Stomach smooth muscle (tissue), 2 donors: ENCODE results near the gene ITSN2.

Experiments
- H3K27ac ChIP-seq: one replicate; pipeline ENCODE4 v1.7.0; 2013; ENCODE audit warnings: mild to moderate bottlenecking, low read length, inconsistent platforms
- H3K27me3 ChIP-seq, 2 donors: one replicate each; pipeline ENCODE4 v1.7.0; 2013; ENCODE audit warnings: low read length in 2 of 2; ENCODE audit not compliant: insufficient read depth in 2 of 2, control insufficient read depth in 1 of 2
- H3K36me3 ChIP-seq, 2 donors: one replicate each; pipeline ENCODE4 v1.7.0; 2013; ENCODE audit warnings: low read length in 2 of 2; ENCODE audit not compliant: control insufficient read depth in 2 of 2, insufficient read depth in 2 of 2
- H3K4me1 ChIP-seq: one replicate; pipeline ENCODE4 v1.7.0; 2013; ENCODE audit warnings: low read length; ENCODE audit not compliant: control insufficient read depth, insufficient read depth
- H3K4me3 ChIP-seq, 2 donors: one replicate each; pipeline ENCODE4 v1.7.0; 2013; ENCODE audit warnings: low read length in 2 of 2
- H3K9ac ChIP-seq, 2 donors: one replicate each; pipeline ENCODE4 v1.7.0; 2013; ENCODE audit warnings: low read length in 2 of 2, mild to moderate bottlenecking in 1 of 2
- H3K9me3 ChIP-seq, 2 donors: one replicate each; pipeline ENCODE4 v1.7.0; 2013; ENCODE audit warnings: low read length in 2 of 2; ENCODE audit not compliant: control insufficient read depth in 2 of 2
- donor health status: healthy.
- donor health status: Pancreatic carcinoma.

The ITSN2 gene

DNA sequence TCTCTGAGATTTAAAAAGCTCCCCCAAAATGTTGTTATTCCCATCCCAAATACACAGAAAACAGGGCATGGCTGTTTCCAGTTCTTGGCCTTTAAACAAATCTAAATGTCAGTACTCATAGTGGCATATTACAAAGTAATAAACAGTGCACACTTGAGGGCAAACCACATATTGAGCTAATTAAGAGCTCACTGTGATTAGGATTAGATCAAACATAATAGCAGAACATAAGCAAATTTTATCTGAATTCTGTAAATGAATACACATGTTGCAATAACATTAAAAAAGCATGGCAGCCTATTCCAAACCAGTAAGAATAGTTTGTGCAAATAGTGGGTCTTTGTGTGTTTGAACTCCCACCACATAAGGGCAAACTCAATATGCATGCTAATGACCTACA, 118.8 kb downstream of the ITSN2 start:
- H3K9ac ChIP-seq: no peak overlapping the region
- no peaks in the 10 kb centered on the region for H3K27me3 ChIP-seq
- no peaks in the 10 kb centered on the region for H3K9me3 ChIP-seq
- no peaks in the 10 kb centered on the region for H3K4me1 ChIP-seq
- peaks cover 8 to 12% of the 10 kb centered on the region in 2 donors for H3K36me3 ChIP-seq
- no peak overlapping the region for H3K4me3 ChIP-seq
- H3K27ac ChIP-seq: no peak overlapping the region

DNA sequence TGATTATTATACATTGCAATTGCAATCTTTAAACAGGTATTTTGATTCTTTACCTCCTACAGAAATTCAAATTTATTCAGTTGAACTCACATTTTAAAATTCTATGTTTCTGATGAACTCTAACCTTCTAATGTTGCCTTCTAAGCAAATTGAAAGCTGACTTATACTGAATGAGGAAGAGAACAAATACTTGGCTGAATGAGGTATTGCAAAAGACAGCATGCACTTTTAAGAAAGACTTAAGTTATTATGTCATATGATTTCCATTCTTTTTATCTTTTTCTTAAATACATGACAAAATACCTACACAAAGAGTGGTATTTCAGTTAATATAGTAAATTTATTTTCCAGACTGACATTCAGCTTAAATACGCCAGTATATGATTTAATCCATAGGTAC, 120.8 kb downstream of the ITSN2 start:
- Histone ChIP-seq H3K36me3 (peaks cover 2 to 3% of the 10 kb centered on the region in 2 donors), H3K4me3 (no peak overlapping the region), H3K4me1 (no peaks in the 10 kb centered on the region), H3K27me3 (no peaks in the 10 kb centered on the region), H3K9ac (no peak overlapping the region), H3K9me3 (no peaks in the 10 kb centered on the region), H3K27ac (no peak overlapping the region)

DNA sequence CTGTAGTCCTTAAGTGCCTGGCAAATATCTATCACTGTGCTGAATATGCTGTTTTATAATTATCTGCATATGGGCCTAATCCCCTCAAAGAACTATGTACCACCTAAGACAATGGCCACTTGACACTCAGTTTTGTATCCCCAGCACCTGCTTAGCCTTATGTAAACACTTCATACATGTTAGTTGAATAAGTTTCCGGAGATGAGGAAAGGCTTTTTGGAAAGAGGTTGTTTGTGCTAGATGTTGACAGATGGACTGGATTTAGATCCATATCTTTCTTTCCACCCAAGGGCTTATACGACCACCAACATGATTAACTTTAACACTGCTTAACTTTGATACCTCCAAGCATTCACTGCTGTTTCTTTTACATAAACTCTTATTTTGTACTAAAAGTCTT, 122.2 kb downstream of the ITSN2 start:
- peaks cover 0 to 3% of the 10 kb centered on the region in 2 donors for H3K36me3 ChIP-seq
- H3K4me1 ChIP-seq: no peaks in the 10 kb centered on the region
- no peak overlapping the region for H3K27ac ChIP-seq
- no peak overlapping the region for H3K4me3 ChIP-seq
- H3K9ac ChIP-seq: no peak overlapping the region
- H3K27me3 ChIP-seq: no peaks in the 10 kb centered on the region
- H3K9me3 ChIP-seq: no peaks in the 10 kb centered on the region

DNA sequence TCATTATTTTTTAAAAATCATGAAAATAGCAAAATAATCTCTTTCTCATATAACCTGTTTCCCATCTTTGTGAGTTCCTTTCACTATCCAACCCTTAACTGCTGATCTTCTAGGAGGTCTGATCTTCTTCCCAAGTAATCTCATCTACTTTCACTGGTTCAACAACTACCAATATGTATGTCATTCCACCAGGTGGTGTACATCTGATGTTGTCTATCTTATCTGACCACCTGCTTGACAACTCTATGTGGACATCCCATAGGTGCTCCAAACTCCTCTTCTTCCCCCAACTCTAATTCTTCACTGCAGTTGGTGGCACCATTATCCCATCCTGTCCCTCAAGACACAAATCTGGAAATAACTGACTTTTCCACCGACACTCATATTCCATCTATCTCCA, 123.0 kb downstream of the ITSN2 start:
- H3K27ac ChIP-seq: no peak overlapping the region
- H3K4me1 ChIP-seq: no peaks in the 10 kb centered on the region
- no peaks in the 10 kb centered on the region for H3K9me3 ChIP-seq
- peaks cover 0 to 3% of the 10 kb centered on the region in 2 donors for H3K36me3 ChIP-seq
- H3K4me3 ChIP-seq: no peak overlapping the region
- H3K9ac ChIP-seq: no peak overlapping the region
- H3K27me3 ChIP-seq: no peaks in the 10 kb centered on the region

DNA sequence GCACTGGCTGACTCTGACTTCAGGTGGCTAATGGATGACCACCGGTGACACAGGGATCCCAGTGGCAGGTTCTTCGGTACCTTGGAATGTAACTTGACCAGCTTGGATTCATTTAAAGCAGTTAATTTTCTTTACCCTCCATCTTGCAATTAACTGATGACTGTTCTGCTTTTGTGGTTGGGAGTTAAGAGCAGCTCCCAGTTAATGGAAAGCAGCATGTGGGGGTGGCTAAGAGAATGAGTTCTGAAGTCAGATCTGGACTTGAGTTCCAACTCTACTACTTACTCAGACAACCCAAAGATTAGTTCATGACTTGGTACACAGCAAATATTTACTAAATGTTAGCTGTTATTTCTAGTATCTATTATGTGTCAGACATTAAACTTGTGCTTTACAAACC, 127.0 kb downstream of the ITSN2 start:
- Histone ChIP-seq H3K4me3 (no peak overlapping the region), H3K27ac (no peak overlapping the region), H3K4me1 (no peaks in the 10 kb centered on the region), H3K27me3 (no peaks in the 10 kb centered on the region), H3K36me3 (peaks cover 2 to 3% of the 10 kb centered on the region in 2 donors), H3K9me3 (no peaks in the 10 kb centered on the region), H3K9ac (no peak overlapping the region)

DNA sequence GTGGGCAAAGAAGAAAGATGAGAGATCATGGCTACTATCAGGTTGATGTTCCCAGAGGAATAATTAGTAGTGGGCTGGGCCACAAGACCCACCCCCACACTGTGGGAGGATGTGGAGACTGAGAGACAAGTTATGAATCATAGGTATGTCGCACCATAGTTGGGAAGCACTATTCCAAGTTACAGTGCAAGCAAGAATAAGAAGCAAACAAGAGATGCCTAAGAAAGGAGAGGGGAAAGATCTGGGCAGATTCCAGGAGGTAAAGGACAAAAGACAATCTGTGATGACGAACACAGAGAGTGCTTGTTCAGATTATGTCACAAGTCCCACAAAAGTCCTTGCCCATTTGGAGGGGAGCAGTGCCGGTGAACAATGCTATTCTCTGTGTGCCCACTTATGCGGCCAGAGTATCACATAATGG, 128.9 kb downstream of the ITSN2 start:
- no peak overlapping the region for H3K4me3 ChIP-seq
- no peaks in the 10 kb centered on the region for H3K4me1 ChIP-seq
- no peak overlapping the region for H3K9ac ChIP-seq
- H3K36me3 ChIP-seq: peaks cover 2 to 3% of the 10 kb centered on the region in 2 donors
- no peak overlapping the region for H3K27ac ChIP-seq
- H3K9me3 ChIP-seq: no peaks in the 10 kb centered on the region
- no peaks in the 10 kb centered on the region for H3K27me3 ChIP-seq

DNA sequence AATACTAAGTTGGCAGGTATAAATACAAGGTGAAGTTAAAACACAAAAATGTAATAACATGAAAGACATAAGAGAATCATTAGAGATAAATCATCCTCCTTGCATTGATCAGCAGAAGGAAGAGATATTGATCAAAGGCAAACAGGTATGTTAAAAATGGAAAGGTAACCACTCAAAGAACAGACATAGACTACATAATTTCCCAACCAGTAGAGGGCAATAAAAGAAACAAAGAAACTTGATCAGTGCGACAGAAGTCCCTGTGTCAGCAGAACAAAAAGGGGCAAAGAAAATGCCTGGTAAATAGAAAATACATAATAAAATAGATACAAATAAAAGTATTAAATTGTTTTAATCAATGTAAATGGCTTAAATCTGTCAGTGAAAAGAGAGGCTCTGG, 131.9 kb downstream of the ITSN2 start:
- H3K4me1 ChIP-seq: no peaks in the 10 kb centered on the region
- no peak overlapping the region for H3K27ac ChIP-seq
- H3K9ac ChIP-seq: no peak overlapping the region
- H3K9me3 ChIP-seq: no peaks in the 10 kb centered on the region
- no peaks in the 10 kb centered on the region for H3K27me3 ChIP-seq
- no peak overlapping the region for H3K4me3 ChIP-seq
- peaks cover under 1 to 4% of the 10 kb centered on the region in 2 donors for H3K36me3 ChIP-seq

DNA sequence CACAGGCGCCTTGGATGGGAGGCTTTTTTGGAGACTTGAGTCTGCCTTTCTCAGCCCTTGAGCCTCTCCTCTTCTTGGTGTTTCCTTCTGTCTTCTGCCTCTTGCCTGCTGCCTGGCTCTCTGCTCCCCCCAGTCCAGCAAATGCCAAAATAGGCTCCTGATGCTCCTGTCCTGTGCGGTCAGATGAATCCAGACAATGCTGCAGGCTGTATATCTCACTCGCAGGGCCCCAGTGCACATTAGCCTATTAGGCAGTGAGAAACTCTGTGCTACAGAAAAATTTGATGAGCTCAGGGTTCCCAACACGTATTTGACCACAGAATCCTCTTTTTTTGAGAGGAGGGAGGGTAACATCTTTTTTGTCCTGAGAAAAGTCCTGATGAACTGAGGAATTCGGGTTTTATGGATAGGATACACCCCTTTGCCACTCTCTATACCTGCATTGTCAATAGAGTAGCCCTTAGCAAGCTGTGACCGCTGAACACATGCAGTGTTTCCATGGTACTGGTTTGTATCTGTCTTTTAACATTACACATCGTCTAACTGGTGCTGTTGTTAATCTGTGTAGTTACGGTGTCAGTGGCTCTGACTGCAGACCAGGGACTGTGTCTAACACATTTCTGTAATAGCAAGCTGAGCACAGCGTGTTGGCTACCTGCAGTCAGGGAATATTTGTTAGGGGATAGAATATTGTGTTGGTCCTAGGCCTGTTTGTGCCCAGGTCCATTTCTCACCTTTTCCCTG, 134.7 kb downstream of the ITSN2 start:
- Histone ChIP-seq H3K27ac (no peak overlapping the region), H3K9me3 (no peaks in the 10 kb centered on the region), H3K36me3 (peaks cover 0 to 7% of the 10 kb centered on the region in 2 donors), H3K4me3 (no peak overlapping the region), H3K27me3 (no peaks in the 10 kb centered on the region), H3K4me1 (no peaks in the 10 kb centered on the region), H3K9ac (no peak overlapping the region)

DNA sequence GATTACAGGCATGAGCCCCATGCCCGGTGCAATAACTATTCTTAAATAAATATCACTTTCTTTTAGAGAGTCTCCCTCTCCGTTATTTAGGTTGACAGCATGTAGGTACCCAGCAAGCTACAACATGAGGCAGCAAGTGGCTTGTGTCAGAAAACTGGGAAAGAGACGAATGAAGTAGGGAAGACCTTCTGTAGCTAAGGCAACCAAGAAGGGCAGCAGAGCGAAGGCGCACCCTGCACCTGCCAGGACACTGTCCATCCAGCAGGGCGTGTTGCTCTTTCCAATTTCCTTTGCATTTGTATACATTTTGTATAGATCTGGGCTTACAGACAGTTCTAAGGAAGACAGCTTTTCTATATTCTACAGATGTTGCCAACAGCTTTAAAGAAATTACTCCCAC, 137.4 kb downstream of the ITSN2 start:
- H3K36me3 ChIP-seq: peaks cover 7 to 29% of the 10 kb centered on the region in 2 donors
- no peak overlapping the region for H3K4me3 ChIP-seq

DNA sequence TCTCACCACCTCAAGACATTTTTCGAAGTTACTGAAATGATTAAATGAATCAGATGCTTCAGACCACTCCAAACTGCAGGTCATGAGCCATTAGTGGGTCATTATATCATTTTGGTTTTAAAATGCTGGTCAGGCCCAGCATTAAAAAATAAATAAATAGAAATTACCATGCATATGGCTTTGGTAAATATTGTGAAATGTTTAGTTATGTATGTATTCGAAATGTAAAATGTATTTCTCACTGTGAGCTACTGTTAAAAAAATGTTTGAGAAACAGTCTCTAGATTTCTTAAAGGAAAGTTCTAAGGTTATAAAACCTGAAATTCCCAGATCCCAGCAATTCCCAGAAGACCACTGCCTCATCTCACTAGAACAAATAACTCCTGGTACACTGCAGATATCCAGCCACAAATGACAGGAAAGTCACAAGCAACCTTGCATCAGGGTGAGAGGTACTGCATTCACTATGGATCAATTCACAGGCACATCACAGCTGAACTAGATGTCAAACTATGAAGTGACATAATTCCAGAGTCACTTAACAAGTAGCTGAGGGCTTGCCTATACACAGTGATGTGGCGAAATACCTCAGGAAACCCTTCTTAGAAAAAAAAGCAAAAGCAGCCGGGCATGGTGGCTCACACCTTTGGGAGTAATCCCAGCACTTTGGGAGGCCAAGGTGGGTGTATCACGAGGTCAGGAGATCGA, 138.8 kb downstream of the ITSN2 start:
- Histone ChIP-seq H3K27me3 (no peaks in the 10 kb centered on the region), H3K4me3 (no peak overlapping the region), H3K27ac (no peak overlapping the region), H3K9me3 (no peaks in the 10 kb centered on the region), H3K4me1 (no peaks in the 10 kb centered on the region), H3K9ac (no peak overlapping the region), H3K36me3 (peaks cover 7 to 35% of the 10 kb centered on the region in 2 donors)

More for the DNA sequence above, 137.4 kb downstream of the ITSN2 start:
- no peaks in the 10 kb centered on the region for H3K27me3 ChIP-seq
- H3K9me3 ChIP-seq: no peaks in the 10 kb centered on the region
- no peak overlapping the region for H3K27ac ChIP-seq
- H3K4me1 ChIP-seq: no peaks in the 10 kb centered on the region
- no peak overlapping the region for H3K9ac ChIP-seq
